ENCODE data around the gene NCAPH2. TPM values are rescaled to one million over a fixed set of nuclear protein-coding genes. Genes with fewer than 3 reads are reported as not detected.

NCAPH2 gene
- total RNA-seq, 6 donors from 2014 or later, result 55.4 to 104 (median 62.2) TPM

GRCh38 chr22:50474710-50475651 lies 33.0 kb upstream of the NCAPH2 start, which contains the start of gene SBF1:
SBF1 (minus strand) TSS chr22:50475035; CDS start chr22:50474840, 195 bp downstream.
- Histone ChIP-seq H3K4me1 (peaks cover 40 to 50% (median 46%) of the 10 kb centered on the region in 4 donors), H3K36me3 (no peaks in the 10 kb centered on the region), H3K9me3 (no peaks in the 10 kb centered on the region), H3K4me3 (peak within 1 kb of the TSS; percentile 89 to 99 (median 95)), H3K27me3 (no peaks in the 10 kb centered on the region), H3K27ac (peak within 1 kb of the TSS; percentile 81 to 93 (median 86))
- 19 to 27% methylated on average over 3 to 7 of the region's 97 CpGs for WGBS, 2 donors
- peak; percentile 95 to 98 for DNase-seq
- ATAC-seq (ENCODE audit: low FRiP score in 2 of 2), result peak; percentile 95 to 97
- TF ChIP-seq CTCF (IDR thresholded peaks at IDR 0.05) (peak in 3 of 6 experiments; percentile 6 to 17 (median 7)), POLR2AphosphoS5 (IDR thresholded peaks at IDR 0.05) (peak in 1 of 2 donors; percentile 56), POLR2A (IDR thresholded peaks at IDR 0.05) (peak in 3 of 4 donors; percentile 37 to 79 (median 53)), EP300 (IDR thresholded peaks at IDR 0.05) (no peak)

- peaks cover 33 to 44% (median 40%) of the 10 kb centered on the region in 4 donors for H3K4me1 ChIP-seq
- H3K27ac ChIP-seq, result peak overlapping the region in 2 of 4 donors; percentile 78 to 93
- H3K27me3 ChIP-seq, result no peaks in the 10 kb centered on the region
- no peaks in the 10 kb centered on the region for H3K36me3 ChIP-seq
- no peak for TF ChIP-seq EP300 (IDR thresholded peaks at IDR 0.05)
- TF ChIP-seq POLR2A (IDR thresholded peaks at IDR 0.05), result no peak
- TF ChIP-seq POLR2AphosphoS5 (IDR thresholded peaks at IDR 0.05), result no peak
- no peak for TF ChIP-seq CTCF (IDR thresholded peaks at IDR 0.05)
- DNase-seq, result no peak
- peak overlapping the region in 3 of 4 donors; percentile 89 to 99 (median 97) for H3K4me3 ChIP-seq
- no peaks in the 10 kb centered on the region for H3K9me3 ChIP-seq
- ATAC-seq (ENCODE audit: low FRiP score in 2 of 2), result no peak
- WGBS, 2 donors, result 85 to 90% methylated on average over 6 of the region's 6 CpGs
Observed at GRCh38 chr22:50475652-50476002, 32.4 kb upstream of the NCAPH2 start.

DNA sequence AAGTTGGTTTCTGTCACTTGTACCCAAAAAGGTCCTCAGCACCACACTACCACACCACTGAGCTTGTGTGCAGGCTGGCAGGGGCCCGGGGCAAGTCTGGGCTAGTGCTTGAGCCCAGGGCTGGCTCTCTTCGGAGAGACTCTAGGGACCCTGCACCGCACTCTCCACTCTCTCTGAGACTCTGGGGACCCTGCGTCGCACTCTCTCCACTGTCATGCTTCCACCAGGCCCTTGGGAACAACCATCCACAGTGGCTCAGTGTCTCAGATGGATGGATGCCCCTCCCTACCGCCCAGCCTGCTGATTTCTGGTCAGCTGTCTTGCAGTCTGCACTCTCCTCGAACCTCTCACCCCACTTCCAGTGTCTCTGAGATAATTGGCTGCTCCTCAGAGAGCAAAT lies 31.2 kb upstream of the NCAPH2 start:
- 72% methylated on average over 7 of the region's 7 CpGs for WGBS, 2 donors
- Histone ChIP-seq H3K4me1 (peaks cover 30 to 44% (median 36%) of the 10 kb centered on the region in 4 donors), H3K9me3 (no peaks in the 10 kb centered on the region), H3K4me3 (no peak overlapping the region), H3K27me3 (peaks cover 0 to 12% (median 7%) of the 10 kb centered on the region in 4 donors), H3K27ac (no peak overlapping the region), H3K36me3 (no peaks in the 10 kb centered on the region)
- ATAC-seq (ENCODE audit: low FRiP score in 2 of 2), result no peak
- no peak for TF ChIP-seq POLR2A (IDR thresholded peaks at IDR 0.05)
- TF ChIP-seq POLR2AphosphoS5 (IDR thresholded peaks at IDR 0.05), result no peak
- no peak for TF ChIP-seq CTCF (IDR thresholded peaks at IDR 0.05)
- TF ChIP-seq EP300 (IDR thresholded peaks at IDR 0.05), result no peak
- DNase-seq, result peak in 1 of 2 donors; percentile 37

DNA sequence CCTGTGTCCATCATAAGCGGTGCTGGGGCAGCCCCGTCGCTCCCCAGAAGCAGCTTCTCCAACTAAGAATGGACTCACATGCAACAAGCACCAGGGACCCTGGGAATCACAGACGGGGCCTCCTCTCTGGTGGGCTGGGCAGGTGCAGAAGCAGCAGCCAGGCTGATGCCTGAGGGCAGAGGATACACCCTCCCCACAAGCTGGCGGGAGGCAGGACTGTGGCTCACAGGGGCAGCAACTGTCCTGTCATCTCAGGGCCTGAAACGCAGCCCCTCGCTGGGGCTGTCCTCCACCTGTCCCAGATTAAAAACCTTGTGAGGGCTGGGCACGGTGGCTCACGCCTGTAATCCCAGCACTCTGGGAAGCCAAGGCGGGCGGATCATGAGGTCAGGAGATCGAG lies 30.1 kb upstream of the NCAPH2 start:
- 84 to 97% methylated on average over 9 to 12 of the region's 12 CpGs for WGBS, 2 donors
- Histone ChIP-seq H3K4me1 (peaks cover 28 to 38% (median 30%) of the 10 kb centered on the region in 4 donors), H3K27ac (no peak overlapping the region), H3K9me3 (no peaks in the 10 kb centered on the region), H3K36me3 (no peaks in the 10 kb centered on the region), H3K4me3 (no peak overlapping the region), H3K27me3 (peaks cover 0 to 21% (median 13%) of the 10 kb centered on the region in 4 donors)
- TF ChIP-seq CTCF (IDR thresholded peaks at IDR 0.05), result no peak
- ATAC-seq (ENCODE audit: low FRiP score in 2 of 2) (no peak), DNase-seq (no peak)
